Mammary epithelial cell (primary cell): ENCODE results near the gene RUNX2.

Experiments used
- CTCF ChIP-seq, 2 donors: IDR thresholded peaks in 1 of 2; conservative IDR thresholded peaks in 1 of 2; 2 replicates each; pipeline ENCODE4 v1.5.1; 2011 to 2012; ENCODE audit warnings: inconsistent platforms in 2 of 2, low read length in 2 of 2, mild to moderate bottlenecking in 2 of 2, control low read depth in 1 of 2, low read depth in 1 of 2; ENCODE audit not compliant: insufficient read depth in 1 of 2; ENCODE audit errors: extremely low read depth in 1 of 2
- EZH2 ChIP-seq: IDR thresholded peaks from 2 replicates; pipeline ENCODE4 v1.6.1; 2012; ENCODE audit warnings: low read length, inconsistent platforms, borderline replicate concordance

GRCh38 chr6:45712076-45712475 lies 383.9 kb downstream of the RUNX2 start:
- TF ChIP-seq CTCF (conservative IDR thresholded peaks at IDR 0.05 in 1 of 2, IDR thresholded peaks at IDR 0.05 in 1 of 2; ENCODE audit: extremely low read depth in 1 of 2, insufficient read depth in 1 of 2, low read depth in 1 of 2, low read length in 2 of 2): no peak
- TF ChIP-seq EZH2: no peak
